Measurements from ENCODE around the gene GCLC. TPM values are rescaled to one million over a fixed set of nuclear protein-coding genes. Genes with fewer than 3 reads are reported as not detected.

Gene GCLC
- total RNA-seq, 1 donor: 26.8 TPM

DNA sequence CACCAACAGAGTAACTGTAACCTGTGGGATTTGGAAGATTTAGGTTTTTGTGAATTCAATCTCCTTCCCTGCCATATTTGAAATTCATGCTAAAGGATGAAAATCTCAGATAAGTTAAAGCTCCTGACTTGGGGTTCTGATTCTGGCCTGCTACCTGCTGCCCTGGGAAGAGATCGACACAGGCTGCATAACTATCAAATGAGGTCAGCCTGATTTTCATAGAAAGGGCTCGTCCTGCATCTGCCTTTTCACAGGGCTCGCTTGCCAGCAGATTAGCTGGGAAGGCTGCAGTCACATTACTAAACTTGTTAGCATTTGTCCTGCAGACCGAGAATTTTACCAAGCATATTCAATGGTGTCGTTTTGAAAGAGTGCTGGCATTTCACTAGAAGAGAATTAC is 14.6 kb downstream of the GCLC start:
- DNase-seq (ENCODE audit: insufficient read length, low spot score, missing footprints): no peak
- H3K4me2 ChIP-seq (ENCODE audit: insufficient read depth, low read length): no peak overlapping the region
- H3K79me2 ChIP-seq (ENCODE audit: insufficient read depth, low read length): peaks cover 34% of the 10 kb centered on the region

DNA sequence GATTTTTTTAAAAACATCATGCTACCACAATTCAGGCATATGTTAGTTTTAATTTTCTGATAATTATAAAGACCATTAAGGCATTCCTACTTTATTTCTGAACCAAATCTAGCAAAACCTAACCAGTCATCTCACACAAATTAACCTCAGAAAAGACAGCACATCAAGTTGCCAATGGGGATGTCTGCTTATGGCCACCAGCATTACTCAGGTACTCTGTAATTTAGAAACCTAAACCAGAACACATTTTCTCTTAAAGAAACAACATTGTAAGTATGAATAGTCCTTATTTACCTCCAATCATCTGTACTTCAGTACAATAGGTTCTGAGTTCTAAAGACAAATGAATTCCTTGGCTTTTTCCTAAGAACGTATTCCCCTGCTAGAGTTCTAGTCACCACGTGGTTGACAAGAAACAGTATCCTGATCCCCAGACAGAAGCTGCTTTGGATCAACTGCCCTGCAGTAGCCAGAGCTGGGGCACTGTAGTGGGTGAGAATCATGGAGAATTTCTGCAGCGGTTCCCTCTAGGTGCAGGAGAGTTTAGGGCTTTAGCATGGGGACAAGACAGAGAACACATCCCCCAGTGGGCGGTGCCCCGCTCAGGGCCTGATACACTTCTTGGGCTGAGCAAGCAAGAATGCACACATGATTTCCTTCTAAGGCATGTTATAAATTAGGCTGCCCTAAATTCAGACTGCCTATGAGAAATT is 15.4 kb downstream of the GCLC start:
- Histone ChIP-seq H3K4me2 (ENCODE audit: insufficient read depth, low read length) (no peak overlapping the region), H4K20me1 (ENCODE audit: insufficient read depth, low read length) (no peaks in the 10 kb centered on the region), H3K9me3 (ENCODE audit: low read depth, low read length) (no peaks in the 10 kb centered on the region), H3K4me3 (ENCODE audit: insufficient read depth, low read length) (no peak overlapping the region), H3K4me1 (ENCODE audit: insufficient read depth, low read length) (peaks cover 4% of the 10 kb centered on the region), H3K79me2 (ENCODE audit: insufficient read depth, low read length) (peaks cover 28% of the 10 kb centered on the region), H2AFZ (ENCODE audit: low read length) (no peak overlapping the region), H3K36me3 (ENCODE audit: insufficient read depth, low read length) (no peaks in the 10 kb centered on the region), H3K27me3 (ENCODE audit: insufficient read depth, low read length) (no peaks in the 10 kb centered on the region), H3K27ac (ENCODE audit: low read depth, low read length) (no peak overlapping the region)
- no peak for DNase-seq (ENCODE audit: insufficient read length, low spot score, missing footprints)
- TF ChIP-seq, protein P1, sequence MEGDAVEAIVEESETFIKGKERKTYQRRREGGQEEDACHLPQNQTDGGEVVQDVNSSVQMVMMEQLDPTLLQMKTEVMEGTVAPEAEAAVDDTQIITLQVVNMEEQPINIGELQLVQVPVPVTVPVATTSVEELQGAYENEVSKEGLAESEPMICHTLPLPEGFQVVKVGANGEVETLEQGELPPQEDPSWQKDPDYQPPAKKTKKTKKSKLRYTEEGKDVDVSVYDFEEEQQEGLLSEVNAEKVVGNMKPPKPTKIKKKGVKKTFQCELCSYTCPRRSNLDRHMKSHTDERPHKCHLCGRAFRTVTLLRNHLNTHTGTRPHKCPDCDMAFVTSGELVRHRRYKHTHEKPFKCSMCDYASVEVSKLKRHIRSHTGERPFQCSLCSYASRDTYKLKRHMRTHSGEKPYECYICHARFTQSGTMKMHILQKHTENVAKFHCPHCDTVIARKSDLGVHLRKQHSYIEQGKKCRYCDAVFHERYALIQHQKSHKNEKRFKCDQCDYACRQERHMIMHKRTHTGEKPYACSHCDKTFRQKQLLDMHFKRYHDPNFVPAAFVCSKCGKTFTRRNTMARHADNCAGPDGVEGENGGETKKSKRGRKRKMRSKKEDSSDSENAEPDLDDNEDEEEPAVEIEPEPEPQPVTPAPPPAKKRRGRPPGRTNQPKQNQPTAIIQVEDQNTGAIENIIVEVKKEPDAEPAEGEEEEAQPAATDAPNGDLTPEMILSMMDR (IDR thresholded peaks at IDR 0.05; ENCODE audit: extremely low read depth, low read depth, low read length): no peak

More for the DNA sequence above, 14.6 kb downstream of the GCLC start:
- Histone ChIP-seq H3K27me3 (ENCODE audit: insufficient read depth, low read length) (no peaks in the 10 kb centered on the region), H3K27ac (ENCODE audit: low read depth, low read length) (no peak overlapping the region), H3K4me3 (ENCODE audit: insufficient read depth, low read length) (no peak overlapping the region), H3K9me3 (ENCODE audit: low read depth, low read length) (no peaks in the 10 kb centered on the region), H2AFZ (ENCODE audit: low read length) (no peak overlapping the region), H4K20me1 (ENCODE audit: insufficient read depth, low read length) (no peaks in the 10 kb centered on the region), H3K36me3 (ENCODE audit: insufficient read depth, low read length) (no peaks in the 10 kb centered on the region), H3K4me1 (ENCODE audit: insufficient read depth, low read length) (peaks cover under 1% of the 10 kb centered on the region)
- TF ChIP-seq, protein P1 (IDR thresholded peaks at IDR 0.05; ENCODE audit: extremely low read depth, low read depth, low read length): no peak

DNA sequence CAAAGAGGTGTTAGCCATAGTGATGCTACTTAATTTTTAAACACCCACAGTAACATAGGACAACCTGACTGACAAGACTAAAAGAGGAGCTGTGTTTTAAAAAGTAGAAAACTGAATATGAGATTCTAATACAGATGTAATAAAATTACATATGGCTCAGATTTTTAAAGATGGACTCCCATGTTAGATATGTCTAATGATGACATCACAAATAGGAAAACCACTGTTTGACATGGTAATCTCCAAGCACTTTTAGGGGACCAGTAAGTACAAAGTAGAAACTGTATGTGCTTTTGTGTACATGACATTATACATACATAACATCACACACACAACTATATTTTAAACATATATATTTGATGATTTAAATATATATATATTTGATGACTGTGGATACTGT is 16.8 kb downstream of the GCLC start:
- Histone ChIP-seq H3K9me3 (ENCODE audit: low read depth, low read length) (no peaks in the 10 kb centered on the region), H3K36me3 (ENCODE audit: insufficient read depth, low read length) (no peaks in the 10 kb centered on the region), H3K4me3 (ENCODE audit: insufficient read depth, low read length) (no peak overlapping the region), H3K4me1 (ENCODE audit: insufficient read depth, low read length) (peaks cover 8% of the 10 kb centered on the region), H4K20me1 (ENCODE audit: insufficient read depth, low read length) (no peaks in the 10 kb centered on the region), H3K79me2 (ENCODE audit: insufficient read depth, low read length) (peaks cover 27% of the 10 kb centered on the region), H3K4me2 (ENCODE audit: insufficient read depth, low read length) (no peak overlapping the region), H3K27me3 (ENCODE audit: insufficient read depth, low read length) (no peaks in the 10 kb centered on the region), H3K27ac (ENCODE audit: low read depth, low read length) (no peak overlapping the region), H2AFZ (ENCODE audit: low read length) (no peak overlapping the region)
- no peak for DNase-seq (ENCODE audit: insufficient read length, low spot score, missing footprints)
- TF ChIP-seq, protein P1 (IDR thresholded peaks at IDR 0.05; ENCODE audit: extremely low read depth, low read depth, low read length): no peak

DNA sequence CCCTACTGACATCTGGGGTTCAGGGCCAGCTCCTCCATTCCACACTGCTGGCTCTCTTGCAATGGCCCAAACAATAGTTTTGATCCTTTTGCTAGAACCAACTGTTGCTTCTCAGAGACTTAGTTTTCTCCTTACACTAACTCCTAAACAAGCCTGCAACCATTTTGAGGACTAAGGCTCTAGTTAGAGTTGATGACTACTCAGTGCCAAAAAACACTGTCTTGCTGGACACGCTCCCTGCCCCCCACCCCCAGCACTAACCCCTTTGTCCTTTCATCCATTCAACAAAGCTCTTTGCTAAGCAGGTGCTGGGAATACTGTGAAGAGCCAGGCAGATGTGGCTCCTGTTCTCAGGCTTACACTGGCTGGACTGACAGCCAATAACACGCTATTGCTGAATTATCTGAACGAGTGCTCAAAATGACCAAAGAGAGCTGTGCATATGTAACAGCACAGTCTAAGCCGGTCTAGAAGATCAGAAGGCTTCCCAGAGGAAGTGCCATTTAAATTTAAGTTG is 17.6 kb downstream of the GCLC start:
- Histone ChIP-seq H3K79me2 (ENCODE audit: insufficient read depth, low read length) (peaks cover 27% of the 10 kb centered on the region), H3K27ac (ENCODE audit: low read depth, low read length) (no peak overlapping the region), H3K4me3 (ENCODE audit: insufficient read depth, low read length) (no peak overlapping the region), H4K20me1 (ENCODE audit: insufficient read depth, low read length) (no peaks in the 10 kb centered on the region), H3K27me3 (ENCODE audit: insufficient read depth, low read length) (no peaks in the 10 kb centered on the region), H3K36me3 (ENCODE audit: insufficient read depth, low read length) (no peaks in the 10 kb centered on the region), H2AFZ (ENCODE audit: low read length) (no peak overlapping the region), H3K4me2 (ENCODE audit: insufficient read depth, low read length) (no peak overlapping the region), H3K9me3 (ENCODE audit: low read depth, low read length) (no peaks in the 10 kb centered on the region), H3K4me1 (ENCODE audit: insufficient read depth, low read length) (peaks cover 8% of the 10 kb centered on the region)
- no peak for DNase-seq (ENCODE audit: insufficient read length, low spot score, missing footprints)
- TF ChIP-seq, protein P1 (IDR thresholded peaks at IDR 0.05; ENCODE audit: extremely low read depth, low read depth, low read length): no peak

Data from osteoblast (primary cell).